PFSK-1 (cell line): ENCODE measurements around the gene FMN1.

Experiments used
- FOXP2 ChIP-seq: optimal IDR thresholded peaks from 2 replicates; pipeline ENCODE3; 2011; ENCODE audit warnings: borderline replicate concordance, control low read depth, inconsistent platforms; ENCODE audit not compliant: insufficient read depth; ENCODE audit errors: extremely low read length, extremely low read depth
- POLR2AphosphoS5 ChIP-seq: IDR thresholded peaks from 2 replicates; pipeline ENCODE4 v1.6.1; 2012; ENCODE audit warnings: low read depth, mild to moderate bottlenecking, control low read depth, low read length, moderate library complexity
- TAF1 ChIP-seq: IDR thresholded peaks from 2 replicates; pipeline ENCODE4 v1.6.1; 2012; ENCODE audit warnings: low read length, control low read depth, borderline replicate concordance; ENCODE audit not compliant: insufficient read depth
- TF ChIP-seq, protein P1 (sequence below), 2 experiments: IDR thresholded peaks; 2 replicates each; pipeline versions ENCODE4 v1.6.1 to v1.8.0; 2011 to 2012; ENCODE audit warnings: low read depth in 2 of 2, low read length in 2 of 2, control low read depth in 1 of 2, inconsistent platforms in 1 of 2, mild to moderate bottlenecking in 1 of 2, moderate library complexity in 1 of 2; ENCODE audit not compliant: insufficient read depth in 1 of 2

DNA sequence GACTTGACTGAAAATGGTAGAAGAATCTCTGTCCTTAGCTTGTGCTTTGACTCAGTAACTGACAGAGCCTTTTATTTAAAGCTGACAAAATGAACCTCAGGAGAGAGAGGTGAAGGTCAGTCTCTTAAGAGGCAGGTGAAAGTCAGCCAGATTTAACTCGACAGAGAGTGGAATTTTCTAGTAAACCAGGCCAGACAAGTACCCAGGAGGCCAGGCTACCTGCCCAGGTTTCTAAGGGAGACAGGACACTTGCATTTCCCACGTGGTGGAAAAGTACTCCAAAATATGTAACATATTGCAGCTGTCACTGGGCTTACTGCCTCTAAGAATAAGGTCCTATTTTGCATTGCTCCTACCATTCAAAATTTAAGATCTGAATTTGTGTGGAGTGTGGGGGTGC, 167.9 kb downstream of the FMN1 start:
- TF ChIP-seq, protein P1, sequence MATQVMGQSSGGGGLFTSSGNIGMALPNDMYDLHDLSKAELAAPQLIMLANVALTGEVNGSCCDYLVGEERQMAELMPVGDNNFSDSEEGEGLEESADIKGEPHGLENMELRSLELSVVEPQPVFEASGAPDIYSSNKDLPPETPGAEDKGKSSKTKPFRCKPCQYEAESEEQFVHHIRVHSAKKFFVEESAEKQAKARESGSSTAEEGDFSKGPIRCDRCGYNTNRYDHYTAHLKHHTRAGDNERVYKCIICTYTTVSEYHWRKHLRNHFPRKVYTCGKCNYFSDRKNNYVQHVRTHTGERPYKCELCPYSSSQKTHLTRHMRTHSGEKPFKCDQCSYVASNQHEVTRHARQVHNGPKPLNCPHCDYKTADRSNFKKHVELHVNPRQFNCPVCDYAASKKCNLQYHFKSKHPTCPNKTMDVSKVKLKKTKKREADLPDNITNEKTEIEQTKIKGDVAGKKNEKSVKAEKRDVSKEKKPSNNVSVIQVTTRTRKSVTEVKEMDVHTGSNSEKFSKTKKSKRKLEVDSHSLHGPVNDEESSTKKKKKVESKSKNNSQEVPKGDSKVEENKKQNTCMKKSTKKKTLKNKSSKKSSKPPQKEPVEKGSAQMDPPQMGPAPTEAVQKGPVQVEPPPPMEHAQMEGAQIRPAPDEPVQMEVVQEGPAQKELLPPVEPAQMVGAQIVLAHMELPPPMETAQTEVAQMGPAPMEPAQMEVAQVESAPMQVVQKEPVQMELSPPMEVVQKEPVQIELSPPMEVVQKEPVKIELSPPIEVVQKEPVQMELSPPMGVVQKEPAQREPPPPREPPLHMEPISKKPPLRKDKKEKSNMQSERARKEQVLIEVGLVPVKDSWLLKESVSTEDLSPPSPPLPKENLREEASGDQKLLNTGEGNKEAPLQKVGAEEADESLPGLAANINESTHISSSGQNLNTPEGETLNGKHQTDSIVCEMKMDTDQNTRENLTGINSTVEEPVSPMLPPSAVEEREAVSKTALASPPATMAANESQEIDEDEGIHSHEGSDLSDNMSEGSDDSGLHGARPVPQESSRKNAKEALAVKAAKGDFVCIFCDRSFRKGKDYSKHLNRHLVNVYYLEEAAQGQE (IDR thresholded peaks at IDR 0.05; ENCODE audit: insufficient read depth in 1 of 2, low read depth in 2 of 2, low read length in 2 of 2), result no peak
- no peak for TF ChIP-seq POLR2AphosphoS5
- TF ChIP-seq FOXP2, result no peak
- TF ChIP-seq TAF1, result no peak
